GM23338 (cell line): ENCODE measurements around the gene WDSUB1. TPM values are rescaled to one million over a fixed set of nuclear protein-coding genes. Genes with fewer than 3 reads are reported as not detected.

Experiments
- ATAC-seq: fragments of 200-7000 bp; cut with Tn5 transposase; 3 replicates; pipeline ENCODE4 v1.9.1; 2020
- DNase-seq: peaks from one replicate; pipeline ENCODE4 v3.0.0-alpha.2; 2015; ENCODE audit warnings: low spot score
- H2AFZ ChIP-seq: fragments of 200-600 bp; sonication (generic); 2 replicates; pipeline ENCODE4 v1.8.0; 2016; ENCODE audit warnings: antibody characterized with exemption, mild to moderate bottlenecking, moderate library complexity
- H3F3A ChIP-seq: fragments of 200-600 bp; sonication (generic); replicated peaks from 2 replicates; pipeline ENCODE4 v1.8.0; 2017; ENCODE audit warnings: antibody characterized with exemption, mixed run types, low read depth
- H3K27ac ChIP-seq: fragments of 200-600 bp; sonication (generic); 2 replicates; pipeline ENCODE4 v1.6.1; 2016; ENCODE audit warnings: low read depth
- H3K27me3 ChIP-seq: fragments of 200-600 bp; sonication (generic); 2 replicates; pipeline ENCODE4 v1.8.0; 2016; ENCODE audit warnings: mild to moderate bottlenecking, mixed run types, moderate library complexity; ENCODE audit not compliant: insufficient read depth
- H3K36me3 ChIP-seq: fragments of 200-600 bp; sonication (generic); 2 replicates; pipeline ENCODE4 v1.8.0; 2016; ENCODE audit warnings: mild to moderate bottlenecking; ENCODE audit not compliant: insufficient read depth
- H3K4me1 ChIP-seq: fragments of 200-600 bp; sonication (generic); 2 replicates; pipeline ENCODE4 v1.8.0; 2016; ENCODE audit warnings: mild to moderate bottlenecking, moderate library complexity; ENCODE audit not compliant: insufficient read depth
- H3K4me2 ChIP-seq: fragments of 200-600 bp; sonication (generic); 2 replicates; pipeline ENCODE4 v1.7.1; 2017; ENCODE audit warnings: mixed run types
- H3K4me3 ChIP-seq: fragments of 200-600 bp; sonication (generic); 2 replicates; pipeline ENCODE4 v1.6.1; 2016; ENCODE audit warnings: mixed run types
- H3K79me2 ChIP-seq: fragments of 200-600 bp; sonication (generic); replicated peaks from 2 replicates; pipeline ENCODE4 v1.8.0; 2017; ENCODE audit warnings: mild to moderate bottlenecking; ENCODE audit not compliant: insufficient read depth
- H3K9me2 ChIP-seq: fragments of 200-600 bp; sonication (generic); 2 replicates; pipeline ENCODE4 v1.8.0; 2017; ENCODE audit not compliant: insufficient read depth
- H4K20me1 ChIP-seq: fragments of 200-600 bp; sonication (generic); replicated peaks from 2 replicates; pipeline ENCODE4 v1.8.0; 2017; ENCODE audit warnings: mild to moderate bottlenecking; ENCODE audit not compliant: insufficient read depth
- H3K27ac Mint-ChIP-seq: 2 replicates; pipeline ENCODE4 v1.8.0; 2020; ENCODE audit warnings: inconsistent platforms, mild to moderate bottlenecking, moderate library complexity, mixed read lengths
- H3K27me3 Mint-ChIP-seq: 3 replicates; pipeline ENCODE4 v1.8.0; 2022; ENCODE audit warnings: low read depth, mild to moderate bottlenecking, moderate library complexity, mixed read lengths, inconsistent platforms; ENCODE audit not compliant: insufficient read depth, poor library complexity
- H3K36me3 Mint-ChIP-seq: 3 replicates; pipeline ENCODE4 v1.8.0; 2021; ENCODE audit warnings: low read depth, mild to moderate bottlenecking, inconsistent platforms, moderate library complexity, mixed read lengths
- H3K4me1 Mint-ChIP-seq: 3 replicates; pipeline ENCODE4 v1.8.0; 2020; ENCODE audit warnings: mild to moderate bottlenecking, inconsistent platforms, mixed read lengths
- H3K4me3 Mint-ChIP-seq: 3 replicates; pipeline ENCODE4 v1.8.0; 2021; ENCODE audit warnings: moderate library complexity, mild to moderate bottlenecking, inconsistent platforms, mixed read lengths
- H3K9me3 Mint-ChIP-seq: 3 replicates; pipeline ENCODE4 v1.8.0; 2020; ENCODE audit warnings: moderate library complexity, mild to moderate bottlenecking, inconsistent platforms, mixed read lengths
- CREB1 ChIP-seq: fragments of 250-450 bp; sonication (Bioruptor Pico); IDR thresholded peaks from 2 replicates; pipeline ENCODE4 v1.5.0; 2020; ENCODE audit warnings: low read depth, mild to moderate bottlenecking, moderate library complexity
- EZH2 ChIP-seq: fragments of 200-600 bp; sonication (generic); IDR thresholded peaks from one replicate; pipeline ENCODE4 v1.8.0; 2017; ENCODE audit warnings: antibody characterized with exemption, mild to moderate bottlenecking, low read depth; ENCODE audit not compliant: unreplicated experiment
- EZH2phosphoT487 ChIP-seq: fragments of 200-600 bp; sonication (generic); IDR thresholded peaks from one replicate; pipeline ENCODE4 v1.8.1; 2018; ENCODE audit warnings: antibody characterized with exemption; ENCODE audit not compliant: unreplicated experiment
- JUNB ChIP-seq: IDR thresholded peaks from one replicate; pipeline ENCODE4 v1.6.1; 2016; ENCODE audit warnings: antibody characterized with exemption; ENCODE audit not compliant: unreplicated experiment
- NANOG ChIP-seq: IDR thresholded peaks from 2 replicates; pipeline ENCODE4 v1.6.1; 2016; ENCODE audit warnings: antibody characterized with exemption, borderline replicate concordance
- POLR2AphosphoS5 ChIP-seq: IDR thresholded peaks from 2 replicates; pipeline ENCODE4 v1.6.1; 2016; ENCODE audit warnings: antibody characterized with exemption, low read depth
- REST ChIP-seq: IDR thresholded peaks from one replicate; pipeline ENCODE4 v1.6.1; 2018; ENCODE audit warnings: antibody characterized with exemption; ENCODE audit not compliant: unreplicated experiment
- STAT1 ChIP-seq: IDR thresholded peaks from one replicate; pipeline ENCODE4 v1.6.1; 2016; ENCODE audit warnings: antibody characterized with exemption; ENCODE audit not compliant: unreplicated experiment
- ZNF114 ChIP-seq: fragments of 250-450 bp; sonication (Bioruptor Pico); IDR thresholded peaks from 2 replicates; pipeline ENCODE4 v1.5.0; 2020; ENCODE audit warnings: mild to moderate bottlenecking, moderate library complexity
- ZNF331 ChIP-seq: fragments of 250-450 bp; sonication (Bioruptor Pico); IDR thresholded peaks from 2 replicates; pipeline ENCODE4 v1.5.0; 2020; ENCODE audit warnings: low read depth, mild to moderate bottlenecking, moderate library complexity
- ZNF462 ChIP-seq: fragments of 250-450 bp; sonication (Bioruptor Pico); IDR thresholded peaks from 2 replicates; pipeline ENCODE4 v1.5.0; 2020; ENCODE audit warnings: mild to moderate bottlenecking, moderate library complexity
- polyA plus RNA-seq: library from polyadenylated mRNA; unstranded; fragments of >200 nt; fragmentation: Nextera tagmentation; extraction: Ambion mirVana; gene quantifications from 2 replicates; pipeline ENCODE4 v1.2.1, GENCODE V29; 2016
- total RNA-seq: library from RNA; depleted of rRNA; stranded (reverse); fragments of >200 nt; shearing (Covaris generic); gene quantifications from 2 replicates; pipeline ENCODE4 v1.2.3, GENCODE V29; 2014
- TF ChIP-seq, protein P1 (sequence below): IDR thresholded peaks from 2 replicates; pipeline ENCODE4 v1.6.1; 2016; ENCODE audit warnings: antibody characterized with exemption
- TF ChIP-seq, protein P2 (sequence below), 2 experiments: fragments of 200-600 bp in 1 of 2; sonication (generic) in 1 of 2; conservative IDR thresholded peaks; 2 replicates each; pipeline versions ENCODE4 v1.5.1 to v1.6.1; 2016 to 2017; ENCODE audit warnings: antibody characterized with exemption in 2 of 2, low read depth in 2 of 2, mild to moderate bottlenecking in 2 of 2, moderate library complexity in 1 of 2

WDSUB1 gene
- total and polyA plus RNA-seq, 2 experiments from 2014 or later, result 9.9 to 12.2 TPM

- H3K9me3 Mint-ChIP-seq, result no peaks in the 10 kb centered on the region
- H3K27ac Mint-ChIP-seq, result no peak overlapping the region
- peaks cover 4% of the 10 kb centered on the region; the same call in 1 of the 3 replicates for H3K36me3 Mint-ChIP-seq
These were observed 62.3 kb downstream of the WDSUB1 start for GRCh38 chr2:159224061-159224813.

More at GRCh38 chr2:159224061-159224813, 62.3 kb downstream of the WDSUB1 start:
- Mint-ChIP-seq H3K4me1 (no peaks in the 10 kb centered on the region), H3K27me3 (no peaks in the 10 kb centered on the region), H3K4me3 (no peak overlapping the region)
- no peak for TF ChIP-seq EZH2phosphoT487
- no peak for TF ChIP-seq STAT1
- no peak for TF ChIP-seq POLR2AphosphoS5
- no peak for TF ChIP-seq CREB1 (CRISPR knock-in tag)
- TF ChIP-seq ZNF114 (CRISPR knock-in tag), result no peak
- TF ChIP-seq ZNF331 (CRISPR knock-in tag), result no peak
- no peak for TF ChIP-seq JUNB
- TF ChIP-seq, protein P1, sequence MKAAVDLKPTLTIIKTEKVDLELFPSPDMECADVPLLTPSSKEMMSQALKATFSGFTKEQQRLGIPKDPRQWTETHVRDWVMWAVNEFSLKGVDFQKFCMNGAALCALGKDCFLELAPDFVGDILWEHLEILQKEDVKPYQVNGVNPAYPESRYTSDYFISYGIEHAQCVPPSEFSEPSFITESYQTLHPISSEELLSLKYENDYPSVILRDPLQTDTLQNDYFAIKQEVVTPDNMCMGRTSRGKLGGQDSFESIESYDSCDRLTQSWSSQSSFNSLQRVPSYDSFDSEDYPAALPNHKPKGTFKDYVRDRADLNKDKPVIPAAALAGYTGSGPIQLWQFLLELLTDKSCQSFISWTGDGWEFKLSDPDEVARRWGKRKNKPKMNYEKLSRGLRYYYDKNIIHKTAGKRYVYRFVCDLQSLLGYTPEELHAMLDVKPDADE, result no peak
- TF ChIP-seq EZH2, result no peak
- no peak for TF ChIP-seq REST
- TF ChIP-seq ZNF462 (CRISPR knock-in tag), result no peak
- TF ChIP-seq, protein P2, sequence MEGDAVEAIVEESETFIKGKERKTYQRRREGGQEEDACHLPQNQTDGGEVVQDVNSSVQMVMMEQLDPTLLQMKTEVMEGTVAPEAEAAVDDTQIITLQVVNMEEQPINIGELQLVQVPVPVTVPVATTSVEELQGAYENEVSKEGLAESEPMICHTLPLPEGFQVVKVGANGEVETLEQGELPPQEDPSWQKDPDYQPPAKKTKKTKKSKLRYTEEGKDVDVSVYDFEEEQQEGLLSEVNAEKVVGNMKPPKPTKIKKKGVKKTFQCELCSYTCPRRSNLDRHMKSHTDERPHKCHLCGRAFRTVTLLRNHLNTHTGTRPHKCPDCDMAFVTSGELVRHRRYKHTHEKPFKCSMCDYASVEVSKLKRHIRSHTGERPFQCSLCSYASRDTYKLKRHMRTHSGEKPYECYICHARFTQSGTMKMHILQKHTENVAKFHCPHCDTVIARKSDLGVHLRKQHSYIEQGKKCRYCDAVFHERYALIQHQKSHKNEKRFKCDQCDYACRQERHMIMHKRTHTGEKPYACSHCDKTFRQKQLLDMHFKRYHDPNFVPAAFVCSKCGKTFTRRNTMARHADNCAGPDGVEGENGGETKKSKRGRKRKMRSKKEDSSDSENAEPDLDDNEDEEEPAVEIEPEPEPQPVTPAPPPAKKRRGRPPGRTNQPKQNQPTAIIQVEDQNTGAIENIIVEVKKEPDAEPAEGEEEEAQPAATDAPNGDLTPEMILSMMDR (conservative IDR thresholded peaks at IDR 0.05; ENCODE audit: low read depth in 2 of 2), result no peak
- TF ChIP-seq NANOG, result no peak
- H3K27me3 ChIP-seq, result no peaks in the 10 kb centered on the region
- H3K27ac ChIP-seq, result no peak overlapping the region
- no peaks in the 10 kb centered on the region for H3K9me2 ChIP-seq
- peaks cover 10% of the 10 kb centered on the region for H4K20me1 ChIP-seq
- no peaks in the 10 kb centered on the region for H3K79me2 ChIP-seq
- H3K4me3 ChIP-seq, result no peak overlapping the region
- ATAC-seq (no peak), DNase-seq (no peak)
- no peaks in the 10 kb centered on the region for H3F3A ChIP-seq
- no peaks in the 10 kb centered on the region for H3K4me1 ChIP-seq
- no peaks in the 10 kb centered on the region for H3K36me3 ChIP-seq
- H2AFZ ChIP-seq, result no peak overlapping the region
- no peak overlapping the region for H3K4me2 ChIP-seq
